ENCODE results near the gene TPRN. TPM values are rescaled to one million over a fixed set of nuclear protein-coding genes. Genes with fewer than 3 reads are reported as not detected.

TPRN gene
- total and polyA plus RNA-seq, 2 donors (not counting 3 experiments of a cell fraction or from before 2014, with no cell fraction given), result 4.3 to 12.4 TPM

- Histone ChIP-seq H3K4me2 (ENCODE audit: insufficient read depth, low read length) (no peak overlapping the region), H3K4me3 (replicated peaks in 1 of 3; ENCODE audit: insufficient read depth in 1 of 3, low read depth in 1 of 3, low read length in 3 of 3) (no peak overlapping the region), H3K9me3 (replicated peaks; ENCODE audit: control insufficient read depth, insufficient read depth, low read length) (no peaks in the 10 kb centered on the region), H3K4me1 (ENCODE audit: control insufficient read depth, extremely low read depth, insufficient read depth, low read length) (no peaks in the 10 kb centered on the region), H3K27ac (ENCODE audit: insufficient read depth, low read depth, low read length) (no peak overlapping the region), H3K79me2 (ENCODE audit: control insufficient read depth, insufficient read depth, low read length) (no peaks in the 10 kb centered on the region), H3K9ac (replicated peaks; ENCODE audit: extremely low read depth, insufficient read depth, low read length) (no peak overlapping the region), H3K9me1 (replicated peaks; ENCODE audit: control insufficient read depth, extremely low read depth, insufficient read depth, low read length) (no peaks in the 10 kb centered on the region), H4K20me1 (replicated peaks; ENCODE audit: control insufficient read depth, extremely low read depth, insufficient read depth, low read length) (no peaks in the 10 kb centered on the region), H3K36me3 (ENCODE audit: control insufficient read depth in 2 of 2, extremely low read depth in 1 of 2, insufficient read depth in 2 of 2, low read length in 2 of 2) (no peaks in the 10 kb centered on the region), H2AFZ (ENCODE audit: low read depth, low read length) (no peak overlapping the region), H3K27me3 (ENCODE audit: control insufficient read depth in 2 of 2, insufficient read depth in 2 of 2, low read length in 2 of 2) (no peaks in the 10 kb centered on the region)
- TF ChIP-seq GATA2 (IDR thresholded peaks at IDR 0.05; ENCODE audit: insufficient read depth, insufficient read length, low read depth, low read length) (no peak), MAX (IDR thresholded peaks at IDR 0.05; ENCODE audit: insufficient read depth, insufficient read length) (peak; percentile 41), FOS (IDR thresholded peaks at IDR 0.05; ENCODE audit: borderline replicate concordance, insufficient read depth, low read length) (no peak)
- intact Hi-C loops (cut with micrococcal nuclease) (no loop called here), dilution Hi-C loops (cut with MboI; ENCODE audit: extremely low pct_ligation_motif_present, low sequenced_read_pairs) (no loop called here)
- ChIA-PET CTCF (no interaction called here), POLR2A (interaction anchor here (0.8 kb wide), 1 partner anchor 94 kb away, joined by 3 read pairs; the partner anchor contains the start of gene TUBB4B)
- BruUV-seq (replicated peaks), result no TSS peak
- DNase-seq (ENCODE audit: low read depth, low spot score) (no peak), FAIRE-seq (no peak)
Measured at GRCh38 chr9:137147091-137147792, 53.3 kb downstream of the TPRN start.

- Histone ChIP-seq H3K4me1 (ENCODE audit: control insufficient read depth, extremely low read depth, insufficient read depth, low read length) (no peaks in the 10 kb centered on the region), H4K20me1 (replicated peaks; ENCODE audit: control insufficient read depth, extremely low read depth, insufficient read depth, low read length) (no peaks in the 10 kb centered on the region), H3K4me3 (replicated peaks in 1 of 3; ENCODE audit: insufficient read depth in 1 of 3, low read depth in 1 of 3, low read length in 3 of 3) (no peak overlapping the region), H3K4me2 (ENCODE audit: insufficient read depth, low read length) (no peak overlapping the region), H3K36me3 (ENCODE audit: control insufficient read depth in 2 of 2, extremely low read depth in 1 of 2, insufficient read depth in 2 of 2, low read length in 2 of 2) (no peaks in the 10 kb centered on the region), H3K9me3 (replicated peaks; ENCODE audit: control insufficient read depth, insufficient read depth, low read length) (no peaks in the 10 kb centered on the region), H3K9ac (replicated peaks; ENCODE audit: extremely low read depth, insufficient read depth, low read length) (no peak overlapping the region), H2AFZ (ENCODE audit: low read depth, low read length) (no peak overlapping the region), H3K9me1 (replicated peaks; ENCODE audit: control insufficient read depth, extremely low read depth, insufficient read depth, low read length) (no peaks in the 10 kb centered on the region), H3K27me3 (ENCODE audit: control insufficient read depth in 2 of 2, insufficient read depth in 2 of 2, low read length in 2 of 2) (no peaks in the 10 kb centered on the region), H3K27ac (ENCODE audit: insufficient read depth, low read depth, low read length) (no peak overlapping the region), H3K79me2 (ENCODE audit: control insufficient read depth, insufficient read depth, low read length) (no peaks in the 10 kb centered on the region)
- no TSS peak for BruUV-seq (replicated peaks)
- no peak for DNase-seq (ENCODE audit: low read depth, low spot score)
- intact Hi-C loops (cut with micrococcal nuclease) (no loop called here), dilution Hi-C loops (cut with MboI; ENCODE audit: extremely low pct_ligation_motif_present, low sequenced_read_pairs) (no loop called here)
- TF ChIP-seq POLR2A (IDR thresholded peaks at IDR 0.05; ENCODE audit: low read depth, low read length) (no peak), EZH2 (IDR thresholded peaks at IDR 0.05; ENCODE audit: borderline replicate concordance, low read depth, low read length, severe bottlenecking) (no peak), CTCF (IDR thresholded peaks at IDR 0.05; ENCODE audit: extremely low read depth in 1 of 2, insufficient read depth in 1 of 2, low read depth in 1 of 2, low read length in 2 of 2) (no peak), MYC (IDR thresholded peaks at IDR 0.05; ENCODE audit: low read depth, low read length) (no peak), POLR2AphosphoS5 (IDR thresholded peaks at IDR 0.05; ENCODE audit: insufficient read depth, low read depth, low read length) (no peak), FOS (IDR thresholded peaks at IDR 0.05; ENCODE audit: borderline replicate concordance, insufficient read depth, low read length) (no peak), GATA2 (IDR thresholded peaks at IDR 0.05; ENCODE audit: insufficient read depth, insufficient read length, low read depth, low read length) (no peak)
- POLR2A ChIA-PET, result interaction anchor here (0.8 kb wide), 1 partner anchor 94 kb away, joined by 3 read pairs; the partner anchor contains the start of gene TUBB4B
- FAIRE-seq, result no peak
- CTCF ChIA-PET, result no interaction called here
Measured at GRCh38 chr9:137146527-137146918, 54.0 kb downstream of the TPRN start.
